ENCODE data around the gene TMEM250.

DNA sequence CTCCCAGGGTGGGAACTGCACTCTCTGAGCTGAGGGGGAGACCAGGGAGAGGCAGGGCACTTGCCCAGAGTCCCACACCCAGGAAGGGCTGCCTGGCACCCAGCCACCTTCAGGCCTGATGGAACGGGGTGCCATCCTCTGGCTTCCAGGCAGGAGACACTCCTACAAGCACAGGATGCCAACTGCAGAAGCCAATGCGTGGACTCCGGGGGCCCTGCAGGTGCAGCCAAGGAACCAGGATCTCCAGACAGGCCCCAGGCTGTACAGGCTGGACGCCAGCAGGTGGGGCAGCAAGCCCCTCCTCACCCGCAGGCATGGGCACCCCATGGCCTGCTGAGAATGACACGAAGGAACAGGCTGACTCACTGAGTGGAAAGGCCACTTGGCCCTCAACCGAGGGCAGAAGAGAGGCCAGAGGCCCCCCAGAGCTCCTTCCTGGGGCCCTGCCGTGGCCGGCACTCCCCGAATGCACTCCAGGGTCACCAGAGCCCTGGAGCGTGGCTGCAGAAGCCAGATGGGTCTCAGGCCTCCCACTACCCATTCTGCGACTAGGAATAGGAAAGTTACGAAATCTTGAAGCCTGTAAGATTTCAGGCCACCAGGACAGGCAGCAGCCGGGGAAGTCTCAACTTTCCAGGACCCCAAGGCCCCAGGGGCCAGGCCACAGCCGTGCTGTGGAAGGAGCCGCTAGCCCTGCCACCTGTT is 39.3 kb downstream of the TMEM250 start:
- TF ChIP-seq POLR2A (IDR thresholded peaks at IDR 0.05) = no peak
- TF ChIP-seq, protein P1, sequence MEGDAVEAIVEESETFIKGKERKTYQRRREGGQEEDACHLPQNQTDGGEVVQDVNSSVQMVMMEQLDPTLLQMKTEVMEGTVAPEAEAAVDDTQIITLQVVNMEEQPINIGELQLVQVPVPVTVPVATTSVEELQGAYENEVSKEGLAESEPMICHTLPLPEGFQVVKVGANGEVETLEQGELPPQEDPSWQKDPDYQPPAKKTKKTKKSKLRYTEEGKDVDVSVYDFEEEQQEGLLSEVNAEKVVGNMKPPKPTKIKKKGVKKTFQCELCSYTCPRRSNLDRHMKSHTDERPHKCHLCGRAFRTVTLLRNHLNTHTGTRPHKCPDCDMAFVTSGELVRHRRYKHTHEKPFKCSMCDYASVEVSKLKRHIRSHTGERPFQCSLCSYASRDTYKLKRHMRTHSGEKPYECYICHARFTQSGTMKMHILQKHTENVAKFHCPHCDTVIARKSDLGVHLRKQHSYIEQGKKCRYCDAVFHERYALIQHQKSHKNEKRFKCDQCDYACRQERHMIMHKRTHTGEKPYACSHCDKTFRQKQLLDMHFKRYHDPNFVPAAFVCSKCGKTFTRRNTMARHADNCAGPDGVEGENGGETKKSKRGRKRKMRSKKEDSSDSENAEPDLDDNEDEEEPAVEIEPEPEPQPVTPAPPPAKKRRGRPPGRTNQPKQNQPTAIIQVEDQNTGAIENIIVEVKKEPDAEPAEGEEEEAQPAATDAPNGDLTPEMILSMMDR (IDR thresholded peaks at IDR 0.05 in 4 of 5, conservative IDR thresholded peaks at IDR 0.05 in 1 of 5) = no peak

All from gastrocnemius medialis (tissue), 4 donors.